Neural cell (in vitro differentiated cells): ENCODE measurements around the gene NAA15. TPM values are rescaled to one million over a fixed set of nuclear protein-coding genes. Genes with fewer than 3 reads are reported as not detected.

Source experiments
- H2AFZ ChIP-seq: fragments of 200-600, 300-800 bp; sonication (generic), shearing (Covaris generic); 2 replicates; pipeline ENCODE4 v1.6.0; 2014; ENCODE audit warnings: low read depth, mild to moderate bottlenecking, antibody characterized with exemption, low read length, moderate library complexity
- H3F3A ChIP-seq: fragments of 200-600 bp; shearing (Covaris generic); 2 replicates; pipeline ENCODE4 v1.6.1; 2016; ENCODE audit warnings: mild to moderate bottlenecking, moderate library complexity, mixed read lengths, antibody characterized with exemption, low read length; ENCODE audit not compliant: insufficient read depth, poor library complexity, severe bottlenecking
- H3K27ac ChIP-seq: fragments of 200-600, 300-800 bp; sonication (generic), shearing (Covaris generic); 2 replicates; pipeline ENCODE4 v1.5.1; 2014; ENCODE audit warnings: mild to moderate bottlenecking, low read length, moderate library complexity
- H3K27me3 ChIP-seq: fragments of 300-800, 200-600 bp; sonication (generic), shearing (Covaris generic); 2 replicates; pipeline ENCODE4 v1.6.0; 2014; ENCODE audit warnings: mild to moderate bottlenecking, low read depth, low read length, moderate library complexity; ENCODE audit not compliant: insufficient read depth
- H3K36me3 ChIP-seq: fragments of 300-800, 200-600 bp; sonication (generic), shearing (Covaris generic); 2 replicates; pipeline ENCODE4 v1.5.1; 2014; ENCODE audit warnings: mild to moderate bottlenecking, antibody characterized with exemption, low read length, moderate library complexity; ENCODE audit not compliant: insufficient read depth
- H3K4me2 ChIP-seq: fragments of 300-800, 200-600 bp; sonication (generic), shearing (Covaris generic); 2 replicates; pipeline ENCODE4 v1.6.0; 2014; ENCODE audit warnings: mild to moderate bottlenecking, low read length
- H3K4me3 ChIP-seq: fragments of 300-800, 200-600 bp; sonication (generic), shearing (Covaris generic); 2 replicates; pipeline ENCODE4 v1.5.1; 2014; ENCODE audit warnings: mild to moderate bottlenecking, low read length, moderate library complexity
- H3K79me2 ChIP-seq: fragments of 200-600 bp; shearing (Covaris generic); replicated peaks from 2 replicates; pipeline ENCODE4 v1.6.0; 2014; ENCODE audit warnings: mild to moderate bottlenecking, low read length, moderate library complexity; ENCODE audit not compliant: insufficient read depth
- H3K9ac ChIP-seq: fragments of 300-800, 200-600 bp; sonication (generic), shearing (Covaris generic); 2 replicates; pipeline ENCODE4 v1.6.1; 2016; ENCODE audit warnings: mild to moderate bottlenecking, low read length, mixed read lengths
- H3K9me2 ChIP-seq: fragments of 200-600 bp; shearing (Covaris generic); 2 replicates; pipeline ENCODE4 v1.6.1; 2016; ENCODE audit warnings: mild to moderate bottlenecking, low read length, mixed read lengths; ENCODE audit not compliant: insufficient read depth
- H3K9me3 ChIP-seq: fragments of 200-600, 300-800 bp; sonication (generic), shearing (Covaris generic); 2 replicates; pipeline ENCODE4 v1.6.1; 2016; ENCODE audit warnings: mild to moderate bottlenecking, mixed run types, low read length, moderate library complexity, mixed read lengths
- H4K20me1 ChIP-seq: fragments of 200-600 bp; shearing (Covaris generic); 2 replicates; pipeline ENCODE4 v1.6.1; 2016; ENCODE audit warnings: mild to moderate bottlenecking, mixed run types; ENCODE audit not compliant: insufficient read depth
- EP300 ChIP-seq: fragments of 450-650 bp; conservative IDR thresholded peaks from 2 replicates; pipeline ENCODE4 v1.6.1; 2014; ENCODE audit warnings: antibody characterized with exemption, mild to moderate bottlenecking, moderate library complexity; ENCODE audit not compliant: poor library complexity, severe bottlenecking
- EZH2 ChIP-seq: fragments of 200-600, 300-800 bp; shearing (Covaris generic), sonication (generic); IDR thresholded peaks from 2 replicates; pipeline ENCODE4 v1.6.1; 2014; ENCODE audit warnings: antibody characterized with exemption, low read length, borderline replicate concordance, mild to moderate bottlenecking; ENCODE audit not compliant: insufficient read depth, poor library complexity, severe bottlenecking
- MXI1 ChIP-seq: fragments of 450-650 bp; conservative IDR thresholded peaks from 2 replicates; pipeline ENCODE4 v1.6.1; 2014; ENCODE audit warnings: antibody characterized with exemption, mild to moderate bottlenecking; ENCODE audit not compliant: poor library complexity, severe bottlenecking
- POLR2AphosphoS5 ChIP-seq: IDR thresholded peaks from 2 replicates; pipeline ENCODE4 v1.6.1; 2012
- RAD21 ChIP-seq: fragments of 450-650 bp; conservative IDR thresholded peaks from 2 replicates; pipeline ENCODE4 v1.6.1; 2014; ENCODE audit warnings: antibody characterized with exemption, mild to moderate bottlenecking, moderate library complexity
- SMC3 ChIP-seq: fragments of 450-650 bp; conservative IDR thresholded peaks from 2 replicates; pipeline ENCODE4 v1.6.1; 2014; ENCODE audit warnings: antibody characterized with exemption, mild to moderate bottlenecking, moderate library complexity; ENCODE audit not compliant: poor library complexity
- TAF1 ChIP-seq: IDR thresholded peaks from 2 replicates; pipeline ENCODE4 v1.6.1; 2012; ENCODE audit warnings: low read depth
- polyA plus RNA-seq: library from polyadenylated mRNA; depleted of rRNA; stranded (reverse); fragments of >200 nt; gene quantifications from 2 replicates; pipeline ENCODE4 v1.2.3, GENCODE V29; 2014
- TF ChIP-seq, protein P1 (sequence below): fragments of 450-650 bp; IDR thresholded peaks from 2 replicates; pipeline ENCODE4 v1.5.1; 2014; ENCODE audit warnings: antibody characterized with exemption, mild to moderate bottlenecking, moderate library complexity; ENCODE audit not compliant: poor library complexity, severe bottlenecking
- TF ChIP-seq, protein P2 (sequence below): IDR thresholded peaks from 2 replicates; pipeline ENCODE4 v1.6.1; 2012; ENCODE audit warnings: borderline replicate concordance

Gene NAA15
- polyA plus RNA-seq, 1 donor from 2014 or later: 12.5 TPM

DNA sequence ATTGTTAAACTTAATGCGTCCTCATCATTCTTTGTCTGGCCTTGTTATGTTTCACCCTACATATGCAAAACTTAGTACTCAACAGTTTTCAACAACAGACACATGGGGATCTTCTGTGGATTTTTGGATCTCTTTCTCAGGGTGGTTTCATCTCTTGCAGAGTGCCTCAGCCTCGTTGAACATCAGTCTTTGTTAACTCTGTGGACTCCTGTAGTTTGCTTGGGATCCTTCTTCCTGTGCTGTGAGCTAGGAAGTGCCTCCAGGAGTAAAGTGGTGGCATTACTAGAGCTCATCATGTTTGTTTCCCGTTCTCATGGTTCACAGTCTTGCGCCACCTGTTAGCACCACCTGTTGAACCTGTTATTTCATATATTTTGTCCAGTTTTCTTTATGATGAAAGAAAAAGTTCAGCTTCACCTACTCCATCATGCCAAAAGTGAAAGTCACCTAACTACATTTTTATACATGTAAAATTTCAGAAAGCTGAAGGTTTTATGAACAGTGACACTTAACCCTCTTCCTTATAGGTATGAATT lies 28.4 kb downstream of the NAA15 start:
- Histone ChIP-seq H3K9me3 (no peaks in the 10 kb centered on the region), H3K79me2 (peaks cover 39% of the 10 kb centered on the region), H3K9me2 (no peaks in the 10 kb centered on the region), H3K27me3 (no peaks in the 10 kb centered on the region), H3K27ac (no peak overlapping the region), H2AFZ (no peak overlapping the region), H4K20me1 (no peaks in the 10 kb centered on the region), H3K4me3 (no peak overlapping the region), H3F3A (no peaks in the 10 kb centered on the region), H3K9ac (no peak overlapping the region), H3K36me3 (no peaks in the 10 kb centered on the region), H3K4me2 (no peak overlapping the region)
- TF ChIP-seq MXI1: no peak
- TF ChIP-seq, protein P1, sequence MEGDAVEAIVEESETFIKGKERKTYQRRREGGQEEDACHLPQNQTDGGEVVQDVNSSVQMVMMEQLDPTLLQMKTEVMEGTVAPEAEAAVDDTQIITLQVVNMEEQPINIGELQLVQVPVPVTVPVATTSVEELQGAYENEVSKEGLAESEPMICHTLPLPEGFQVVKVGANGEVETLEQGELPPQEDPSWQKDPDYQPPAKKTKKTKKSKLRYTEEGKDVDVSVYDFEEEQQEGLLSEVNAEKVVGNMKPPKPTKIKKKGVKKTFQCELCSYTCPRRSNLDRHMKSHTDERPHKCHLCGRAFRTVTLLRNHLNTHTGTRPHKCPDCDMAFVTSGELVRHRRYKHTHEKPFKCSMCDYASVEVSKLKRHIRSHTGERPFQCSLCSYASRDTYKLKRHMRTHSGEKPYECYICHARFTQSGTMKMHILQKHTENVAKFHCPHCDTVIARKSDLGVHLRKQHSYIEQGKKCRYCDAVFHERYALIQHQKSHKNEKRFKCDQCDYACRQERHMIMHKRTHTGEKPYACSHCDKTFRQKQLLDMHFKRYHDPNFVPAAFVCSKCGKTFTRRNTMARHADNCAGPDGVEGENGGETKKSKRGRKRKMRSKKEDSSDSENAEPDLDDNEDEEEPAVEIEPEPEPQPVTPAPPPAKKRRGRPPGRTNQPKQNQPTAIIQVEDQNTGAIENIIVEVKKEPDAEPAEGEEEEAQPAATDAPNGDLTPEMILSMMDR: no peak
- TF ChIP-seq SMC3: no peak
- TF ChIP-seq TAF1: no peak
- TF ChIP-seq, protein P2, sequence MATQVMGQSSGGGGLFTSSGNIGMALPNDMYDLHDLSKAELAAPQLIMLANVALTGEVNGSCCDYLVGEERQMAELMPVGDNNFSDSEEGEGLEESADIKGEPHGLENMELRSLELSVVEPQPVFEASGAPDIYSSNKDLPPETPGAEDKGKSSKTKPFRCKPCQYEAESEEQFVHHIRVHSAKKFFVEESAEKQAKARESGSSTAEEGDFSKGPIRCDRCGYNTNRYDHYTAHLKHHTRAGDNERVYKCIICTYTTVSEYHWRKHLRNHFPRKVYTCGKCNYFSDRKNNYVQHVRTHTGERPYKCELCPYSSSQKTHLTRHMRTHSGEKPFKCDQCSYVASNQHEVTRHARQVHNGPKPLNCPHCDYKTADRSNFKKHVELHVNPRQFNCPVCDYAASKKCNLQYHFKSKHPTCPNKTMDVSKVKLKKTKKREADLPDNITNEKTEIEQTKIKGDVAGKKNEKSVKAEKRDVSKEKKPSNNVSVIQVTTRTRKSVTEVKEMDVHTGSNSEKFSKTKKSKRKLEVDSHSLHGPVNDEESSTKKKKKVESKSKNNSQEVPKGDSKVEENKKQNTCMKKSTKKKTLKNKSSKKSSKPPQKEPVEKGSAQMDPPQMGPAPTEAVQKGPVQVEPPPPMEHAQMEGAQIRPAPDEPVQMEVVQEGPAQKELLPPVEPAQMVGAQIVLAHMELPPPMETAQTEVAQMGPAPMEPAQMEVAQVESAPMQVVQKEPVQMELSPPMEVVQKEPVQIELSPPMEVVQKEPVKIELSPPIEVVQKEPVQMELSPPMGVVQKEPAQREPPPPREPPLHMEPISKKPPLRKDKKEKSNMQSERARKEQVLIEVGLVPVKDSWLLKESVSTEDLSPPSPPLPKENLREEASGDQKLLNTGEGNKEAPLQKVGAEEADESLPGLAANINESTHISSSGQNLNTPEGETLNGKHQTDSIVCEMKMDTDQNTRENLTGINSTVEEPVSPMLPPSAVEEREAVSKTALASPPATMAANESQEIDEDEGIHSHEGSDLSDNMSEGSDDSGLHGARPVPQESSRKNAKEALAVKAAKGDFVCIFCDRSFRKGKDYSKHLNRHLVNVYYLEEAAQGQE: no peak
- TF ChIP-seq EZH2: no peak
- TF ChIP-seq POLR2AphosphoS5: no peak
- no peak for TF ChIP-seq EP300
- no peak for TF ChIP-seq RAD21

DNA sequence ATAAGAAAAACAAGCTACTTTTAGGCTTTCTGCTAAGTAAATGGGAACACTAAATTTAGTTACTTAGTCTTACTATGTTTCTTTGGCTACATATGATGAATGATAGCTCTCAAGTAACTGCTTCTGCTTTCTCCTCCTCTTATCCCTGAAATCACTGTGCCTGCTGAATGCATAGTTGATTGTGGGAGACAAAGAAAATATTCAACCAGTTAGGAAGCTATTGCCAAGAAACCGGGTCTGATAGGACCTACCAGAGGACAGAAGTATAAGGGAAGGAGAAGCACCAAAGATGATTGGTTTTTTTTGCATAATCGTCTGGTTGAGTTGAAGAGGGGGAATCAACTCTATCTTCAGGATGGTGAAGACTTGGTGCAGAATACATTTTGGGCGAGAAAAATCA lies 29.0 kb downstream of the NAA15 start:
- TF ChIP-seq EP300 (no peak), POLR2AphosphoS5 (no peak), RAD21 (no peak), EZH2 (no peak), TAF1 (no peak), SMC3 (no peak), MXI1 (no peak)
- TF ChIP-seq, protein P1: no peak
- TF ChIP-seq, protein P2: no peak
- no peaks in the 10 kb centered on the region for H4K20me1 ChIP-seq
- H3F3A ChIP-seq: no peaks in the 10 kb centered on the region
- no peaks in the 10 kb centered on the region for H3K36me3 ChIP-seq
- H3K9me2 ChIP-seq: no peaks in the 10 kb centered on the region
- no peaks in the 10 kb centered on the region for H3K27me3 ChIP-seq
- no peak overlapping the region for H3K9ac ChIP-seq
- H3K4me2 ChIP-seq: no peak overlapping the region
- no peak overlapping the region for H3K27ac ChIP-seq
- peaks cover 39% of the 10 kb centered on the region for H3K79me2 ChIP-seq
- no peaks in the 10 kb centered on the region for H3K9me3 ChIP-seq
- no peak overlapping the region for H3K4me3 ChIP-seq
- no peak overlapping the region for H2AFZ ChIP-seq
